SK-MEL-5 (cell line): ENCODE measurements around the gene GSTM4. TPM values are rescaled to one million over a fixed set of nuclear protein-coding genes. Genes with fewer than 3 reads are reported as not detected.
"Not testable (repeated sequence)": the region's sequence is repeated elsewhere in the genome, so short reads cannot be mapped to it uniquely, and the experiment has no call there.

Experiments
- DNase-seq: peaks from one replicate; pipeline ENCODE4 v3.0.0-alpha.2; 2016; ENCODE audit warnings: low read depth, low spot score
- in situ Hi-C: cut with HindIII; loops from 2 replicates; pipeline ENCODE4 v1.10.0; 2016; ENCODE audit warnings: low sequenced_read_pairs, high pct_unique_total_duplicates, low pct_unique_long_range_greater_than_20kb
- total RNA-seq: library from RNA; depleted of rRNA; stranded (reverse); fragments of >200 nt; shearing (Covaris generic); gene quantifications from 2 replicates; pipeline ENCODE4 v1.2.3, GENCODE V29; 2014

Gene GSTM4
- total RNA-seq, 1 experiment from 2014 or later = 32.1 TPM

DNA sequence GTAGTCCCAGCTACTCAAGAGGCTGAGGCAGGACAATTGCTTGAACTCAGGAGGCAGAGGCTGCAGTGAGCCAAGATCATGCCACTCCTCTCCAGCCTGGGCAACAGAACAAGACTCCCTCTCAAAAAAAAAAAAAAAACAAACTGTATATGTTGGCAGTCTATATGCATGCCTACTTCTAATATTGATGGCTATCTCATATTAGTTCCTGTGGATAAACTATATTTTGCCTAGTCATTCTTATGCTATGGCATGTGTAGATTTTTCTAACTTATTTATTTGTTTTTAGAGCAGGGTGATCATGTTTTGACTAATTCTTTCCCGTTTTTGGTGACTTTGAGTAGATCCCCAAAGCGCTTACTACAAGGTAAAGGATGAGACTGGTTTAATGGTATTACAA is 22.7 kb downstream of the GSTM4 start:
- DNase-seq, in situ Hi-C loops: not testable (repeated sequence)

DNA sequence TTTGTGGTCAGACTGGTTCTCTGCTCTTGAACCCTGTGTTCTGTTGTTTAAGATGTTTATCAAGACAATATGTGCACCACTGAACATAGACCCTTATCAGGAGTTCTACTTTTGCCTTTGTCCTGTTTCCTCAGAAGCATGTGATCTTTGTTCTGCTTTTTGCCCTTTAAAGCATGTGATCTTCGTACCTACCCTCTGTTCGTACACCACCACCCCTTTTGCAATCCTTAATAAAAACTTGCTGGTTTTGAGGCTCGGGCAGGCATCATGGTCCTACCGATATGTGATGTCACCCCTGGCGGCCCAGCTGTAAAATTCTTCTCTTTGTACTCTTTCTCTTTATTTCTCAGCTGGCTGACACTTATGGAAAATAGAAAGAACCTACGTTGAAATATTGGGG is 28.9 kb downstream of the GSTM4 start:
- DNase-seq, in situ Hi-C loops: not testable (repeated sequence)

DNA sequence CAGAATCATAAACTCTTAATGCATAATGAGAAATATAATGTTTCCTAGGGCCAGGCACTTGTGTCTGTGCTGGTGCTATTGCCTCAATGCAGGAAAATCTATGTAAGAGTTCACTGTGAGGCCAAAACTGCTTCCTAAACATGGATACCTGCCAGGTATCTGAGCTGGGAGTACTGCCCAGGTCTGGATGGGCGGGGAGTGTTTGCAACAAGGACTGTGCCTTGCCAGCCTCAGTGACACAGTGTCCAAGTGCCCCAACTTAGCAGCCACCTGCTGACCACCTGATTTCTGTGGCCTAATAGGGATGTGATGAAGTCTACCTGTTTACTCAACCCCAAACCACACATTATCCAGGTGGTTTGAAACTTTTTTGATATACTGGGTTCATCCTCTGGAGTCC is 29.5 kb downstream of the GSTM4 start:
- DNase-seq, in situ Hi-C loops: not testable (repeated sequence)

DNA sequence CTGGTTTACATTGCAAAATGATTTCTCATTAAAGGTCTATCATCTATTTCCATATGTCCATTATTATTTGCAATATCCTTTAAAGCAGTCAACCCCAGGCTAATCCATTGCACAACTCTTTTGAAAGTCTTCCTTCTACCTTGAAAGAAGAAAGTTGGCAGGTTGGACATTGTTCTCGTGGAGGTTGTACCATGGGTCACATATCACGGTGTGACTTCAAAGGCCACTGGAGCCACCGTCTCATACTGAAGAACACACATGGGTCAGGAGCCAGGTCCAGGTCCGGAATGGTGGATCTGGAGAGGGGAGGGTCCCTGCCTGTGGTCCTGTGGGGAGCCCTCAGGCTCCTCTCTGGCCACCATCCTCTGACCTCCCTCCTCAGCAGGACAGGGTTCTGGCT is 30.0 kb downstream of the GSTM4 start:
- DNase-seq = not testable (repeated sequence)

DNA sequence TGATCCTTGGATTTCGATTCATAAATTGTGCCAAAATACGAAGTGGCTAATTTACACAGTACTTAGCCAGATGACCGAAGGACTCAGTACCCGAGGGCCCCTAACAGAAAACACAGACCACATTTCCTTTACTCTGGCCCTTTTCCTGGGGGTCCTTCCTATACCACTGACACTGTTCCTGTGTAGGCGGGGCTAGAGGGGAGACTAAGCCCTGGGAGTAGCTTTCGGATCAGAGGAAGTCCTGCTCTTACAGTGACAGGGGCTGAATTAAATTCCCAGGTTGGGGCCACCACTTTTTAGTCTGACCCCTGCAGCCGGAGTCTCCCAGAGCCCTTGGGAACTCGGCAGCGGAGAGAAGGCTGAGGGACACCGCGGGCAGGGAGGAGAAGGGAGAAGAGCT is 31.2 kb downstream of the GSTM4 start:
- DNase-seq, in situ Hi-C loops: not testable (repeated sequence)

More for the DNA sequence above, 30.0 kb downstream of the GSTM4 start:
- in situ Hi-C loops = not testable (repeated sequence)

DNA sequence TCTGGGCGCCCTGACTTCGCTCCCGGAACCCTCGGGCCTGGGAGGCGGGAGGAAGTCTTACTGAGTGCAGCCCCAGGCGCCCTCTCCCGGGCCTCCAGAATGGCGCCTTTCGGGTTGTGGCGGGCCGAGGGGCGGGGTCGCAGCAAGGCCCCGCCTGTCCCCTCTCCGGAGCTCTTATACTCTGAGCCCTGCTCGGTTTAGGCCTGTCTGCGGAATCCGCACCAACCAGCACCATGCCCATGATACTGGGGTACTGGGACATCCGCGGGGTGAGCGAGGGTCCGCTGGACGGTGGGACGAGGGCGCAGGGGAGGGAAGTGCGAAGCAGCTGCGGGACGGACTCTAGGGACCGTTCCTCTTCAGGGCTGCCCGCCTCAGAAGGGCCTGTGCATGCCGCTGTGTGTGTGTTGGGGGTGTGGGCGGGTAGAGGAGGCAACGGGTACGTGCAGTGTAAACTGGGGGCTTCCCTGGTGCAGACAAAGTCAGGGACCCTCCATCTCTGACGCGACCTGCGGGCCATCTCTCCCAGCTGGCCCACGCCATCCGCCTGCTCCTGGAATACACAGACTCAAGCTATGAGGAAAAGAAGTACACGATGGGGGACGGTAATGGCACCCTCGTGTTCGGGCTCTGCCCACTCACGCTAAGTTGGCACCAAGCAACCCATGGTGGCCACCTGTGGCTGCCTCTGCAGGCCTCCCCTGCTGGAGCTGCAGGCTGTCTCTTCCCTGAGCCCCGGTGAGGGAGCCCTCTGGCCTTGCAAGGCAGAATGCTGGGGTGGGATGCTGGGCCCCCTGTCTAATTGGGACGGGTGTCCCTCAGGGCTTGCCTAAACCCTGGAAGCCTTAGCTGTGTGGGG is 32.0 kb downstream of the GSTM4 start, which contains the start of gene GSTM1:
Gene GSTM1, plus strand, starts transcription at position 177 of the 859 bp plus-strand sequence. Its CDS starts 57 bp downstream, at position 234.
- in situ Hi-C loops = no loop called here
- no peak for DNase-seq

DNA sequence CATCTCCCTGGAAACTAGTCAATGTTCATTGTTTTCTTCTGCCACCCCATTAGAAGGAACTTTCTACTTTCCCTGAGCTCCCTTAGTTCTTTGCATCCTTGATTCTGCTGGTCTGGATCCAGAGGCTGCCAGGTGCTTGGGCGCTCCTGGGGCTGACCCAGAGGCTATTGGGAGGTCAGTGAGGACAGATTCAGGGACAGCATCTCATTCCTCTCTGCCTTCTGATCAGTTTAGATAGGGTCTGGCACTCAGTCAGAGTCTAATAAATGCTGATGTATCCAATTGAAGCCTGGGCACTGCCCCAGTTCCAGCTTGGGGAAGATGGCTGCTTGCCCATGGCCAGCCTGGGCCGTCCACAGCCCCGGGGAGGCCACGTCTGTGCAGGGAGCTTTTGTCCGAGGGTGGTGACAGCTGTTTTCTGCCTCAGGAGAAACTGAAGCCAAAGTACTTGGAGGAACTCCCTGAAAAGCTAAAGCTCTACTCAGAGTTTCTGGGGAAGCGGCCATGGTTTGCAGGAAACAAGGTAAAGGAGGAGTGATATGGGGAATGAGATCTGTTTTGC is 34.0 kb downstream of the GSTM4 start:
- in situ Hi-C loops = no loop called here
- DNase-seq = no peak

DNA sequence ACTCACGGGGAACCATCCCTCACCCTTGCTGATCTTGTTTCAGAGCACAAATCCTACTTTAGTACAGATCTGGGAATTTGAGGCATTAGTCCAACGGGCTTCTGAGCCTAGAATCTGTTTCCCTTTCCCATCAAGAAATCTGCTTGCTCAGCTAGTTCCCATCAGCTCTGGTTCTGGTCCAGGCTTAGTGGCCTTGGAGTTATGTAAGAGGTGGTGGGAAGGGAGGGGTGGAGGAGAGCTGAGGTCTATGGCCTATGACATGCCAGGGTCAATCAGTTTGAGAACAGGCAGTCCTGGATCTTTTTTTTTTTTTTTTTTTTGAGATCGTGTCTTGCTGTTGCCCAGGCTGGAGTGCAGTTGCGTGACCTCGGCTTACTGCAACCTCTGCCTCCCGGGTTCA is 35.9 kb downstream of the GSTM4 start:
- in situ Hi-C loops = no loop called here
- DNase-seq = no peak

DNA sequence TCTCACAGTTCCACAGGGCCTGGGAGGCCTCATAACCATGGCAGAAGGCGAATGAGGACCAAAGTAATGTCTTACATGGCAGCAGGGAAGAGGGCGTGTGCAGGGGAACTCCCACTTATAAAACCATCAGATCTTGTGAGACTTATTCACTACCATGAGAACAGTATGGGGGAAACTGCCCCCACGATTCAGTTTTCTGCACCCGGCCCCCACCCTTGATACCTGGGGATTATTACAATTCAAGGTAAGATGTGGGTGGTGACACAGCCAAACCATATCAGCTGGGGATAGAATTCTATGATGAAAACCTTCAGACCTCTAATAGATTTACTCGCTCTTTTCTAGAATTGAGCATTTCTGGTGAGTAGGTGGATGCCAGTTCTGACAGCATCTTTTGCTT is 38.5 kb downstream of the GSTM4 start:
- in situ Hi-C loops, DNase-seq: not testable (repeated sequence)

DNA sequence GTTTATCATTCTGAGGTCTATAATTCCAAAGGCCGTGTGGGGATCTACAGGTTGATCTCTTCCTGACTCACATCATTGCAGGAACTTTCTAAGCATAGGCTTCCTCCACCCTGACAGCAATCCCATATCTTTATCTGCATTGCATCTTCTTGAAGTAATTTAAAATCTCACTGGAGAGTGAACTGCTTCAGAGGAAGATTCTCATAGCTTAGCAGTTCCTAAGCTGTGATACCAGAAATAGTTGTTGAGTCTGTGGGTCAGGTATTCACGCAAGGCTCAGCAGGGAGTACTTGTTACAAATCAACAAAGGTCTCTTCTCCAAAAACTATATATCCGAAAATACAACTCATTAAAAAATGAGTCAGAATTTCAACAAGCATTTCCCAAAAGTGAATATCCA is 39.2 kb downstream of the GSTM4 start:
- DNase-seq, in situ Hi-C loops: not testable (repeated sequence)

DNA sequence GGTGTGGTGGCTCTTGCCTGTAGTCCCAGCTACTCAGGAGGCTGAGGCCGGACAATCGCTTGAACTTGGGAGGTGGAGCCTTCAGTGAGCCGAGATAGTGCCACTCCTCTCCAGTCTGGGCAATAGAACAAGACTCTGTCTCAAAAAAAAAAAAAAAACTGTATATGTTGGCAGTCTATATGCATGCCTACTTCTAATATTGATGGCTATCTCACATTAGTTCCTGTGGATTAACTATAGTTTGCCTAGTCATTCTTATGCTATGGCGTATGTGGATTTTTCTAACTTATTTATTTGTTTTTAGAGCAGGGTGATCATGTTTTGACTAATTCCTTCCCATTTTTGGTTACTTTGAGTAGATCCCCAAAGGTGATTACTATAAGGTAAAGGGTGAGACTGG is 41.2 kb downstream of the GSTM4 start:
- in situ Hi-C loops = no loop called here

DNA sequence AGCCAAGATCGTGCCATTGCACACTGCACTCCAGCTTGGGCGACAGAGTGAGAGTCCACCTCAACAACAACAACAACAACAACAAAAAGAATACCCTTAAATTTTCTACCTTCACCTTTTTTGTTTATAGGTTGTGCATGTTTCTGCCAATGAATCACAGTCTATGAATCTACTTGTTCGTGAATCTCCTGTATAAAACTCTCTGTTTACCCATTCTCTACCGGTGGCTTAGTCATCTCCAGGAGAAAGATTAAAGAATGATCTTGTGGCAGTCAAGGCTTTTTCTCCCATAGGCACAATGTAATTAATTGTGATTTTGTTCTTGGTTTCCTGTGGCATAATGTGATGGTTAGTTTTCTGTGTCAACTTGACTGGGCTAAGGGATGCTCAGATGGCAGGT is 42.0 kb downstream of the GSTM4 start:
- DNase-seq, in situ Hi-C loops: not testable (repeated sequence)

More for the DNA sequence above, 41.2 kb downstream of the GSTM4 start:
- no peak for DNase-seq

DNA sequence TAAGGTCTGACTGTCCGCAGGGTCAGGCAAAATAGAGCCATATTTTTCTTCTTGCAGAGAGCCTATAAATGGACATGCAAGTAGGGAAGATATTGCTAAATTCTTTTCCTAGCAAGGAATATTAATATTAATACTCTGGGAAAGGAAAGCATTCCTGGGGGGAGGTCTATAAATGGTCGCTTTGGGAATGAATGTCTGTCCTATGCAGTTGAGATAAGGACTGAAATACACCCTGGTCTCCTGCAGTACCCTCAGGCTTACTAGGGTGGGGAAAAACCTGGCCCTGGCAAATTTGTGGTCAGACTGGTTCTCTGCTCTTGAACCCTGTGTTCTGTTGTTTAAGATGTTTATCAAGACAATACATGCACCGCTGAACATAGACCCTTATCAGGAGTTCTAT is 47.0 kb downstream of the GSTM4 start:
- DNase-seq, in situ Hi-C loops: not testable (repeated sequence)

DNA sequence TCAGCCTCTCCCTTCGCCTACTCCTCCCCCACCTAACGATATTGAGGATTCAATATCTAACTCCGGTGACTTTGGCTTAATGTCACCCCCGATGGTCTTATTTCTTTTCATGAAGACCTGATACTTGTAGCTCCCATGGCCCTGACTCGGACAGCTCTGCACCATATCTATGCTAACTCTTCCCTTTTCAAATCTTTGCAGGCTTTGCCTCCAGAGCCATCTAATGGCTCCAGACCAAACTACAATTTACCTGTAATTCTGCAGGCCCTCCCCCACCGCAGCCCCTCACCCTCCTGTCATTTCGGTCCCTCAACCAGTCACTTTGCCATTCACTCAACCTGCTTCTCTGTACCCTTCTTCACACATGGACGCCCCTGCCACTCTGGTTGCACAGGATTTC is 48.3 kb downstream of the GSTM4 start:
- no peak for DNase-seq
- in situ Hi-C loops = no loop called here

DNA sequence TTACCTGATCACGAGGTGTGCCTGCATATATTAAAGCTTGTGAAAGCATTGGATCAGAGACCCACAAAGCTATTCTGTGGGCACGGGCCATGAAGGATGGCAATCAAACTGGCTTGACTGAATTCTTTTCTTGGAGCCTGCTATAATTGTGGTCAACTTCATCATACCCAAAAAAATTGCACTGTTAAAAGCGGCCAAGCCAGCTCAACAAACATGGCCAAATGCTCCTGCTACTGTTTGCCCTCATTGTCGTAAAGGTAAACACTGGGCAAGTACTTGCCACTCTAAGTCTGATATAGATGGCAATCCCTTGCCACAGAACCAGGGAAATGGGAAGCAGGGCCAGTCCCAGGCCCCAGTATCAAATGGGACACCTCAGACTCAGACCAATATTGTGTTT is 49.5 kb downstream of the GSTM4 start:
- DNase-seq = no peak
- in situ Hi-C loops = no loop called here

DNA sequence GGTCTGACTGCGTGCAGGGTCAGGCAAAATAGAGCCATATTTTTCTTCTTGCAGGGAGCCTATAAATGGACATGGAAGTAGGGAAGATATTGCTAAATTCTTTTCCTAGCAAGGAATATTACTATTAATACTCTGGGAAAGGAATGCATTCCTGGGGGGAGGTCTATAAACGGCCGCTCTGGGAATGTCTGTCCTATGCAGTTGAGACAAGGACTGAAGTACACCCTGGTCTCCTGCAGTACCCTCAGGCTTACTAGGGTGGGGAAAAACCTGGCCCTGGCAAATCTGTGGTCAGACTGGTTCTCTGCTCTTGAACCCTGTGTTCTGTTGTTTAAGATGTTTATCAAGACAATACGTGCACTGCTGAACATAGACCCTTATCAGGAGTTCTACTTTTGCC is 53.0 kb downstream of the GSTM4 start:
- DNase-seq, in situ Hi-C loops: not testable (repeated sequence)

DNA sequence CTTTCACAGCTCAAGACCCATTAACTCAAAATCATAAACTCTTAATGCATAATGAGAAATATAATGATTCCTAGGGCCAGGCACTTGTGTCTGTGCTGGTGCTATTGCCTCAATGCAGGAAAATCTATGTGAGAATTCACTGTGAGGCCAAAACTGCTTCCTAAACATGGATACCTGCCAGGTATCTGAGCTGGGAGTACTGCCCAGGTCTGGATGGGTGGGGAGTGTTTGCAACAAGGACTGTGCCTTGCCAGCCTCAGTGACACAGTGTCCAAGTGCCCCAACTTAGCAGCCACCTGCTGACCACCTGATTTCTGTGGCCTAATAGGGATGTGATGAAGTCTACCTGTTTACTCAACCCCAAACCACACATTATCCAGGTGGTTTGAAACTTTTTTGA is 53.9 kb downstream of the GSTM4 start:
- DNase-seq, in situ Hi-C loops: not testable (repeated sequence)
